GM19240 (cell line): ENCODE data around the gene ZNF503.
"Not testable (repeated sequence)": the region's sequence is repeated elsewhere in the genome, so short reads cannot be mapped to it uniquely, and the experiment has no call there.

Experiments
- DNase-seq: peaks from one replicate; pipeline ENCODE4 v3.0.0; 2011; ENCODE audit warnings: low spot score; ENCODE audit not compliant: insufficient read length

ZNF503 gene

DNA sequence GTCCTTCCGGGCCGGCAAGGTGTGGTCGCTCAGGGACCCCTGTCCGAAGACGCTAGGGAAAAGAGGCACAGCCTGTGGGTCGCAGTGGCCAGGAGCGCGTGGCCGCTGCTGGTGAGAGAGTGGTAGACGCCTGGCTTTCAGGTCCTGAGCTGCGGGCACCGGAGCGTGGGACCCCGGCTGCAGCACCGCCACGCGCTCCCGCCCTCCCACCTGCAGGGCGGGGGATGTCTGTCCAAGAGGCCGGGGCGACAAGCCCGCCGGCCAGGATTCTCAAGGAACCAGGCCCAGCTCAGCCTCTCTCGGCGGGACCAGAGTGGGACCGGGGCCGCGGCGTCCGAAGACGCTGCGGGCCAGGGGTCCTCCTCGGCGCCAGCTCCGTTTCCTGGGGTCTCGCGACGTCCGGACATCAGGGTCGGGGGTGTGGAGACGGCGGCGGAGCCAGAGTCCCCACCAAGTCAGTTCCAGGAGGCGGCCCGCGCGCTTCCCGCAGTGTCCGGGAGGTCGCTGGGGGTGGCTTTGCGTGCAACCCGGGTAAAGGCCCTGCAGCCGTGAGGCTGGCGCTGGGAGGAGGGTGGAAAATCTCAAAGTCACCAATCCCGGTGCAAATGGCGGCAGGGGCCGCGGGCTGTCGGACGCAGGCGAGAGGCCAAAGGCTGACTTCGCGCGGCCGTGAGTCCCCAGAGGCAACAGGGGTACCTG lies 5.5 kb downstream of the ZNF503 start:
- DNase-seq, result no peak

DNA sequence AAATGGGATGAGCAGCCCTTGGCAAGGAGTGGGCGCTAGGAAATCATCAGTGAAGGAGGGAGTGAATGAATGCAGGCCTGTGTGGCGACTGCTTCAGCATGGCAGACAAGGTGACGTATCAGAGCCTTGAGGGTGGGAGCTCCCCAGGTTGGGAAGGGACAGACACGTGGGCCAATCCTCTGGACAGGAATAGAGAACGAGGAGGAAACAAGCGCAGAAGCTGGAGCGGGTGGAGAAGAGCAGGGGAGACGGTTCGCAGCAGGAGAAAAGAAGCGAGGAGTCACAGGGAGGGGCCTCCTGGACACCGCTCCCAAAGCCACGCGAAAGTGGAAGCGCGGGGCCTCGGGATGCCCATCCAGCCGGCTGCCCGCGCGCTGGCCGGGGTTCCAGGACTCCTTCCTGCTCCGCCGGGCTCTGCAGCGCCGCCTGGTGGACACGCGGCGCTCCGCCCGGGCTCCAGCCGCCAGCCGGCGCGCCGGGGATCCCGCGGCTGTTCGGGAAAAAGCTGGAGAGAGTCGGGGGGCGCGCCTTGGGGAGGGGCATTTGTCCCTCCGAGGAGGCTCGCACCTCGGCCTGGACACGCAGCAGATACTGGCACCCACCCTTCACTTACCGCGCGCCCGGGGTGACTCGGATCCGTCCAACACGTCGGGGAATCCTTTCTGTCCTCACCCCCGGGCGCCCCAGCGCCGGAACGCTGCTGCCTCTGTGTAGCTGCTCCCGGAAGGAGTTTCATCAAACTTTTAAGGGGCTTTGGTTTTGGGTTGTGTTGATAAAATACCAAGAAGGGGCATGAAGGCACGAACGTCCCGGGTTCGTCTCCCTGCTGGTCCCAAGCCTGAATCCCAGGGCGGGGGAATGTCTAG lies 6.3 kb downstream of the ZNF503 start:
- DNase-seq, result no peak

DNA sequence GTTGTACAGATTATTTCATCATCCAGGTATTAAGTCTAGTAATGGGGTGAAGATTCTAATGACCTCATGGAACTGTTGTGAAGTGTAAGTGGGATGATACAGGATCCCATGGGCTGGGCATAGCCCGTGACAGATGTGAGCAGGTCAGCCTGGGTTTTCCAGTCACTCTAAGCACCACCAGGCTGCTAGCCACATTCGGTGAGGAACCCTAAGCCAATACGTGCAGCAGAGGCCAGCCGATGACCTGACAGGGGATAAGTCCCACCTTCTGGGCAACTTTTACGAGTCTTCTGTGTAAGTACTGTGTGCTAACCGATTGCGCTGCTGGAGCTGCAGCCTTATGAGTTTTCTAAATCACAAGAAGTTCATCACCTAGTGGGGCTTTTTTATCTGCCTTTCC lies 7.3 kb downstream of the ZNF503 start:
- DNase-seq, result no peak

DNA sequence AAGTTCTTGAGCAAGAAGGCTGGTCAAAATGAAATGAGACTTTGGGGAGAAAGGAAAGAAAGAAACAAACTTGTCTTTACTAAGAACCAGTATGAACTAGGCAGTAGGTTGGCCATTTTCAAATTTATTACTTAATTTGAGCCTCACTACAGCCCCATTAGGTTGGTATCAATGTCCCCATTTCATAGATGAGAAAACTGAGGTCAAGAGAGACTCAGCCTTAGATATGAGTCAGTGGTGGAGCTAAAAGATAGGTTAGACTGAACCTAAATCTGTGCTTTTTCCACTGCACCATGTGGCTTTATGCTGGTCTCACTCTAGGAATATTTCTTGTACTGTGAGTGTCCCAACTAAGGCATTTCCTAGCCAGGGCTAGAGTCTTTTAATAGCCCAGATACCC lies 8.8 kb downstream of the ZNF503 start:
- DNase-seq, result no peak

DNA sequence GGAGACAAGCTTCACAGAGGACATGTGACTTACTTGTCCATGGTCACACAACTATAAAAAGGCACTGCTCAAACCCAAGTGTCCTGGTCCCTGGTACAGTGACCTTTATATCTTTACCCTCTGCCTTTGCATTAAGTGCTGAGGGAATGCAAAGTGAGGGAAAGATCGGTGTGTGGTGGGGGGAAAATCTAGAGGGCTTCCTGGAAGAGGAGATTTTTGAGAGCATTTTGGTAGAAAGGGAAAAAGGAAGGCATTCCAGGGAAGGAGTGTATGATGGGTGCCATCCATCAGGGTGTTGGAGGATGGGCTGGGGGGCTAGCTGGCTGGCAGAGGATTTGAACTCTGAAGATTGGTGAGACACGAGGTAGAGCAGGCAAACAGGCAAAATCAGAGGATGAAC lies 9.3 kb downstream of the ZNF503 start:
- no peak for DNase-seq

DNA sequence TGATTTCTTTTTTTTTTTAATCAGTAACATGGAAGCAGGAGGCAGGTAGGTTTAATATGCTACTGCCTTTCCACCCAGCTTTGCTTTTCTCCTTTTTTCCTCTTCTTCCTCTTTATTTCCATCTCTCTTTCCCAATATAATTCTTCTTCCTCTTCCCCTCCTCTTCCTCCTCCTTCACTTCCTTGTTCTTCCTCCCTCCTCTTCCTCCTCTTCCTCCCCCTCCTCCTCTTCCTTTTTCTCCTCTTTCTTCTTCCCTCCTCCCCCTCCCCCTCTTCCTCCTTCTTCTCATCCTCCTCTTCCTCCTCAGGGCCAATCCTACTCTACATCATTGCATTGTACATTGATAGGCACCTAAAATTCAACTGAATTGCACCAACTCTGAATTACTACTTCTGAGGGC lies 11.4 kb downstream of the ZNF503 start:
- DNase-seq, result no peak

GRCh38 chr10:75388082-75388481 lies 13.5 kb downstream of the ZNF503 start:
- DNase-seq, result no peak

DNA sequence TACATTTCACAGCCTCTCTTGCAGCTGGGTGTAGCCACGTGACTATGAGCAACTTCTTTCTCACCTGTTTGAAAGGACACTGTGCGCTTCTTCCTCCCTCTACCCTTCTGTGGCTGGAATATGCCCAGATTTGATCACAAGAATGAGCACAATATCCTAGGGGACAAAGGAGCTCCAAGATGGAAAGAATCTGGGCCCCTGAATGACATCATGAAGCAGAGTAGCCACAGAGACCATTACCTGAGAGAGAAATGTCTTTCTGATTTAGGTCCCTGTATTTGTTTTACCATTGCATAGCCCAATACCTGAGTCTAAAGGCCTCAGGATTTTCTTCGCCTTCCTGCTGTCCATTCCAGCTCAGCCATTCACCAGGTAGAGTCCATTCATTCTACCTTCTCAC lies 15.4 kb downstream of the ZNF503 start:
- no peak for DNase-seq

DNA sequence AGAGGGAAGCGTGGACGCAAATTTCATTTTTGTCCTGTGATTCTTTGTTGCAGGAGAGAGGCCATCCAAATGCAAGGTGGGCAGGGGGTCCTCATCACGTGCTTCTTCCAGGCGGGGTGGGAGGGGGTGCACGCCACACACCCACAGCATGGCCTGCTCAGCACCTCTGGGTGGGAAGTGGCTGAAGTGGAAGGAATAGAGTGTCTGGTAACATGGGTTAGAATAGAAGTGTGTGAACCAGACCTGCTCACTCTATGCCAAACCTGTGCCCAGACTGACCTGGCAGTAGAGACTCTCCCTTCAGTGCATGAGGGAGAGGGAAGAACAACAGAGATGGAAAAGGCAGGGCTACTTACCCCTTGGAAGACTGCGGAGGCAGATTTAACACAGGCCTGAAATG lies 21.7 kb downstream of the ZNF503 start:
- DNase-seq, result no peak

GRCh38 chr10:75379212-75379724 lies 22.3 kb downstream of the ZNF503 start:
- no peak for DNase-seq

DNA sequence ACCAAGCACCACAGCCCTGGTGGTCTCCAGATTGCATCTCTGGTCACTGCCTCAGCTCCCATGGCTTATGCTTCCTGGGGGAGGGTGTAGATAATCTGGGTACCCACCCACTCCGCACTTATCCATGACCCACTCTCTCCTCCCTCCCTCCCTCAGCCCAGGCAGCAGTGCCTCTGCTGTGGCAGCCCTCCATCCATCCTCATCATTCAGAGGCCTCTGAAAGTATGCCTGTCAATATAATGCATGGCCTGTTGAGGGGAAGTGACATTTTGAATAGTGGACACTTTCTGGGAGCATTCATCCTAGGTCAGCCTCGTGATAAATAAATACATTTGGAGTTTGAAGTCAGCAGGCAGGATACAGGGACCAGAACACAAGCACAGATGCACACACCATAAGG lies 23.2 kb downstream of the ZNF503 start:
- no peak for DNase-seq

DNA sequence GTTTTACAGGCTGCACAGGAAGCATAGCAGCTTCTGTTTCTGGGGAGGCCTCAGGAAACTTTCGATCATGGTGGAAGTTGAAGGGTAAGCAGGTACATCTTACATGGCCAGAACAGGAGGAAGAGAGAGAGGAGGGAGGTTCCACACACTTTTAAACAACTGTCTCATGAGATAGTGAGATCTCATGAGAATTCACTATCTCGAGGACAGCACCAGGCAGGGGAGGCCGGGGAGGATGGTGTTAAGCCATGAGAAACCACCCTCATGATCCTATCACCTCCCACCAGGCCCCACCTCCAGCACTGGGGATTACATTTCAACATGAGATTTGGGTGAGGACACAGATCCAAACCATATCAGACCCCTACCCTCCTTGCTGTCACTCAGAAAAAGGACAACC lies 23.7 kb downstream of the ZNF503 start:
- DNase-seq, result no peak

DNA sequence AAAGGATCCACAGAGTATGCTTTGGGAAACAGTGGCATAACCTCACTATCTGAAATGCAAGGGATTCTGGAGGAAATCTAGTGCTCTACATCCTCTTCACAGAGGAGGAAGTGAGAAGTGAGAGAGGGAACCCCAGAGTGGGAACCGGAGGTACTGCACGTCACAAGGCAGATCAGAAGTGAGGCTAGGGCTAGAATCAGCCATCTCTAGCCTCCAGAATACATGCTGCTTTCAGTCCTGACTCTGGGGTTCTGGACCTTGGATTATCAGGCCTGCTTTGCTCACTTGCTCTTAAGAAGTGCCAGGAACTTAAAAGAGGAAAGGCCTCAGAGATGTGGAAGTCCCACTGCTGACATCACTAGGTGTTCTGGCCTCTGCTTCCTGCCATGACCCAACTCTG lies 25.7 kb downstream of the ZNF503 start:
- no peak for DNase-seq

DNA sequence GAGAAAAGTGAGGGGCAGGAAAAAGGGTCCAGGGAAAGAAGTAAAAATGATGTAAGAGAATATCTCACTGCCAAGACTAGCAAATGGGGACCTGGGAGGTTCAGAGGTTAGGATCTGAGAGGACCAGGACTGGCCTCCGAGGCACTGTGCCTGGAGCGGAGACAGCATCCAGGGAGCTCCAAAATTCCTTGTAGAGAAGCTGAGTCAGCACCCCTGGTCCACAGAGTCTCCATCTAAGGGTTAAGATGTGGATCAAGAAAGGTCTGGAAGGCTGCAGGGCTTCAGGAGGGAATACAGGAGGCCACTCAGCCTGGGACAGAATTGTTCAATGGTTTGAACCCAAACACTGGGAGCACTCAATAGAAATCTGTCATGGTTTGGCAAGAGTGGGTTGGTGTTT lies 30.6 kb downstream of the ZNF503 start:
- no peak for DNase-seq

DNA sequence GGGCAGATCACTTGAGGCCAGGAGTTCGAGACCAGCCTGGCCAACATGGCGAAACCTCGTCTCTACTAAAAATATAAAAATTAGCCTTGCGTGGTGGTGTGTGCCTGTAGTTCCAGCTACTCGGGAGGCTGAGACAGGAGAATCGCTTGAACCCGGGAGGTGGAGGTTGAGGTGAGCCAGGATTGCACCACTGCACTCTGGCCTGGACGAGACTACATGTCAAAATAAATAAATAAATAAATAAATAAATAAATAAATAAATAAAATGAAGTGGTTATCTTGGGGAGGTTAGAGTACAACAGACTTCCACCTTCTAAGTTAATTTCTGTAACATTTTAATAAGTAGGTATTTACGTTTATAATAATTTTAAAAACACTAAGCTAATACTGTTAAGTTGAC lies 31.7 kb downstream of the ZNF503 start:
- DNase-seq, result not testable (repeated sequence)

- no peak for DNase-seq
Measured at GRCh38 chr10:75367901-75368300, 33.7 kb downstream of the ZNF503 start.

DNA sequence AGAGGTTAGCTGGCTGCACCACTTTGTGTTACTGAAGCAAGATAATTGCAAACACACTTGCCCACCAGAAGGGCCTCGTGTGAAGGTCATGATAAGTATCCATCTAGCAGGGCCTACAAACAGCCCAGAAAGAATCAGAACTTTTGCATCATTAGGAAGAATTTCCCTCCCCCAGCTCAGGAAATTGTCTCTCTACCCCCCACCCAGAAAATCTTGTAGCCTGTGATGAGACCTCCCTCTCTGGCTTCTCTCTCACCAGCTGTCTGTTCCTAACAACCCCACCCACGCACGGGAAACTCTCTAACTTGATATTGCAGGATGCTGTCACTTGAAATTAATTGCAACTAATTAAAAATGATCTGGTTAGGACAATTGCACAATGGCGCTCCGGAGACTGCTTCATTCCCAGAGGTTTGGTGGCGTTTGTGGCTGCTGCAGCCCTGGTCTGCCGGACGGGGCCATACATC lies 34.5 kb downstream of the ZNF503 start:
- no peak for DNase-seq

GRCh38 chr10:75363431-75363830 lies 38.1 kb downstream of the ZNF503 start:
- no peak for DNase-seq

GRCh38 chr10:75359876-75360275 lies 41.7 kb downstream of the ZNF503 start:
- not testable (repeated sequence) for DNase-seq

- DNase-seq, result no peak
Measured at GRCh38 chr10:75358835-75359421, 42.6 kb downstream of the ZNF503 start.

DNA sequence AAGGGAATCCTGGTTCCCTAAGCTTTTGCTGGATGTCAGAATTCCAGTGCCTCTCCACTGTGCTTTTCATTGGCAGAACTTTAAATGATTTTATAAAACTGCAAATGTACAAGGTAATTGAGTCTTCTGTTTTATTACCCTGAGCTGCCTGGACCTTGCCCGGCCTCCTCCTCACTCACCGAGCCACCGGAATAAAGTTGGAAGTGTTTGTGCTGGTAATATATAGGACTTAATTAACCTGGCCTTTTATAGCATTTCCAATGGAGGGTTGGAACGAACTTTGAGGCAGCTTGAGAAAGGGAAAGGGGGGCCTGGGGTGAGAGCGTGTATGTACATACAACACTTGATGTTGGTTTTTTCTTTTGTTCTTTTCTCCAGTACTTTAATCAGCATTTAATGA lies 43.4 kb downstream of the ZNF503 start:
- DNase-seq, result no peak

DNA sequence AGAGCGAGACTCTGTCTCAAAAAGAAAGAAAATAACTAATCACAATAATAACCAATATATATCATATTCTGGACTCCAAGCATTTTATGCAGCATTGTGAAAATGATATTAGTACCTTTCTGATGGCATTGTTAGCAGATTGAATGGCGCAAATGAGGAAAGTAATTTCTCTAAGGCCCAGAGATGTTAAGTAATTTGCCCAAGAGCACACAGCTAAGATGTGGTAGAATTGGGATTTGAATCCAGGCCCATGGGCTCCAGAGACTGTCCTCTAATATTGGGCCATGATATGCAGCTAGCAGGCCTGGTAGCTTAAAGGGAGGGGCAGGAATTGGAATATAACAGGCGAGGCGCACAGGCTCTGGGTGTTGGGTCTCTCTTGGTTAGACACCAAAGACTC lies 44.1 kb downstream of the ZNF503 start:
- no peak for DNase-seq
